GM18520 (cell line): Measurements from ENCODE around the gene KLF5.
"Not testable (repeated sequence)": the region's sequence is repeated elsewhere in the genome, so short reads cannot be mapped to it uniquely, and the experiment has no call there.

Experiments used
- ATAC-seq: cut with Tn5 transposase; IDR thresholded peaks from one replicate; pipeline ENCODE4 v1.9.1; 2021; ENCODE audit not compliant: unreplicated experiment

The KLF5 gene

GRCh38 chr13:73058736-73059459, at the start of gene KLF5:
Gene KLF5, plus strand, starts transcription at chr13:73059005. Its CDS starts 323 bp downstream, at chr13:73059328.
- ATAC-seq, result peak; percentile 98

DNA sequence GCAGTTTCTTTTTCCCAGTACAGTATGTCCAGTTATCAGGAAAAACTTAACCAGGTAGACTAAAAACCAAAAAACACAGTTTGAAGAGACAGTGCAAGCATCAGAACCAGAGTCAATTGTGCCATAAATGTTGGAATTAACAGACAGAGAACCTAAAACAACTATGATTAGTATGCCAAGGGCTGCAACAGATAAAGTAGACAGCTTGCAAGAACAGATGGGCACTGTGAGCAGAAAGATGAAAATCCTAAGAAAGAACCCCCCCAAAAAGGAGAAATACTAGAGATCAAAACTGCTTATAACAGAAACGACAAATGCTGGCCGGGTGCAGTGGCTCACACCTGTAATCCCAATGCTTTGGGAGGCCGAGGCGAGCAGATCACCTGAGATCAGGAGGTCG, 47.1 kb upstream of the KLF5 start:
- no peak for ATAC-seq

- ATAC-seq, result no peak
Observed at GRCh38 chr13:73015805-73016204, 43.0 kb upstream of the KLF5 start.

- ATAC-seq, result no peak
Observed at GRCh38 chr13:73018336-73018735, 40.5 kb upstream of the KLF5 start.

GRCh38 chr13:73025217-73026012, 33.4 kb upstream of the KLF5 start:
- no peak for ATAC-seq

DNA sequence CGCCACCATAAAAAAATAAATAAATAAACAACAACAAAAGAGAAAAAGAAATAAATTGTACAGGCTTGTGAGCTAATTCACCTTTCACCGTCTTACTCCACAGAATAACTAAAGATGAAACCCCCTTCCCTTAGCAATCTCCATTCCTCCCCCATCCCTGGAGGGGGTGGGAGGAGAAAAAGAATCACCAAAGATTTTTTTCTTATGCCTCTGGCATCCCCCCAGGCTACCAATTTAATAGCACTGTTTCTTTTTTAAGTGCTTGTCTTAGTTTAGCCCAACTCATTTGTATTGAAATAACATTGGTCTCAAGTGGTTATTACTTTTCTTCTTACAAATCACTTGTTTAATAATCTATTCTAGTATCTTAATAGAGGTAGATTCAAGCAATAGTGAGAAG, 23.9 kb upstream of the KLF5 start:
- no peak for ATAC-seq

DNA sequence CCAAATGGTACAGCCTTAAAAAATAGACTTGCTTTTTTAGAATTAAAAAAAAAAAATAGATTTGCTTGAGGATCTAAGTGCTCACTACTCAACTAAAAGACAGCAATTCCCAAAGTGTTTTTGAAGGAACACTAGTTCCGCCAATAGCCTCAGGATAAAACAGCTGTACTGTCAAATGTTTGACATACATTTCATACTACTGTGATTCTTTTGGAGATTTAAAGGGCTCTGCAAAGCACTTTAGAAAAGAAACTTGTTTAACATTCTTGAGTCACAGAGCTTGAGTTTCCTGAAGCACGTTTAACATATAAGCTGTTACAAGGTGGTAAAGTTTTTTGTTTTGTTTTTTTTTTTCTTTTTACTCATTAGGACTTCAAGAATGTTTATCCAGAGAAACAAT, 23.1 kb upstream of the KLF5 start:
- ATAC-seq, result no peak

DNA sequence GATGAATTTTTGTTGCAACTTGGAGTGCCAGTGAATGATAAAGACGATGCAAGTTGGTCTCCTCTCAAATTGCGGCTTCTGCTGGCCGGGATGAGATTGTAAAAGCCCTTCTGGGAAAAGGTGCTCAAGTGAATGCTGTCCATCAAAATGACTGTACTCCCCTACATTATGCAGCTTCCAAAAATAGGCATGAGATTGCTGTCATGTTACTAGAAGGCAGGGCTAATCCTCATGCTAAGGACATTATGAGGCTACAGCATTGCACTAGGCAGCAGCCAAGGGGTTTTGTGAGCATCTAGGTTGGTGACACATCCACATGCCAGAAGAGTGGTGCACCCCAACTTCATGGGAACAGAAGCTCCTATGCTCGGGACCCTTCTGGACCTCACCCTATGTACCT, 22.2 kb upstream of the KLF5 start:
- ATAC-seq, result no peak

GRCh38 chr13:73038064-73038463, 20.7 kb upstream of the KLF5 start:
- ATAC-seq, result no peak

GRCh38 chr13:73039201-73040108, 19.4 kb upstream of the KLF5 start:
- no peak for ATAC-seq

DNA sequence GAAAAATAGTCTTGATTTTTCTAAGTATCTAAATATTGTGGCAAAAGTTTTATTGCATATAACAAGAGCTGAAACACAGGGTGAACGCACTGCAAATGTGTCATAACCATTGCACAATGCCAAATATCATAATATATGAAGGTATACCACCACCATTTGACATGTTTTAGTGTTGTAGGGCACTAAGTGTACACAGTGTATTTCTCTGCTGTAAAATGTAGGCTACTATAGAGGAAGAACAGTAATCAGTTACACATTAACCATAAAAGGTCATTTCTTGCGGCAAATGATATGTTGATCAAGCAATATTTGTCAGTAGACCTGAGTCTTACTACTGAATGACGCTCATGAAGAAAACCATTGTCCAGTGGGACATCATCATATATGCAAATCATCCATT, 18.3 kb upstream of the KLF5 start:
- ATAC-seq, result no peak

DNA sequence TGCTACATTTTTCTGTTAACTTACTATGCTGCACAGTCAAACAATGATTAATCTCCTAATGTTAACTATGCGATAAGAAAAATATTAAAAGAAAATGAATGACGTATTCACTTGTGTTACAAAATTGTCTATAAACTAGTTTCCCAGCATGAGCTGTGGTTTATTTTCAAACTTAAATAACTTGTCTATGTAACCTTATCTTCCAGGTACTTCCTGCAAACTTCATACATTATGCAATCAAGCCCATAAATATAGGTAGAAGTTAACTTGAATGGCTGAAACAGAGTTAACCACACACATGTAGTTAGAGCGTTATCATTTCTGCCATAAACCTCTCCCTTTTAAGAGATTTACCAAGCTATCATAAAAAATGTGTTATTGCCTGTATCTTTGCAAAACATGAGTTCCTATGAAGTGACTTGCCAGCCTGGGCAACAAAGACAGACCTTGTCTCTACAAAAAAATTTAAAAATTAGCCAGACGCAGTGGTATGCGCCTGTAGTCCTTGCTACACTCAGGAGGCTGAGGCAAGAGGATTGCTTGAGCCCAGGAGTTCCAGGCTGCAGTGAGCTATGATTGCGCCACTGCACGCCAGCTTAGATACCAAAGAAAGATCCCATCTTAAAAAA, 17.7 kb upstream of the KLF5 start:
- no peak for ATAC-seq

DNA sequence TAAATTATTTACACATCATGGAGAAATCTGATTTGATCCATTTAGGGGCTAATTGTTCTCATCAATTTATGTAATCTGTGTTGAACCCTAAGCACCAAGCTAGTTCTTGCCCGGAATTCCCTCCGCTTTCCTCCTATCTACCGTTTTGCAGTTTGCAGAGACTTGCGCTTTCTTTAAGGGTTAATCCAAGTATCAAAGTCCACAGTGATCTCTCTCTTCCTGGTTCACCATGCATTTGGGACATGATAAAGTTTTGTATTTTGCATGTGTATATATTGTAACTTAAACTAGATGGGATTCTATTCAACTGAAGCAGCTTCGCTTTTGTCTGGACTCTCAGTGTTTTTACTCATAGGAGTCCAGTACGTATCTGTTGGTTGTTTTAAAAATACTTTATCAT, 13.8 kb upstream of the KLF5 start:
- ATAC-seq, result no peak

- not testable (repeated sequence) for ATAC-seq
Observed at GRCh38 chr13:73048615-73049014, 10.2 kb upstream of the KLF5 start.

- ATAC-seq, result no peak
Observed at GRCh38 chr13:73054712-73055111, 4.1 kb upstream of the KLF5 start.

- no peak for ATAC-seq
Observed at GRCh38 chr13:73055813-73056564, 2.8 kb upstream of the KLF5 start.

DNA sequence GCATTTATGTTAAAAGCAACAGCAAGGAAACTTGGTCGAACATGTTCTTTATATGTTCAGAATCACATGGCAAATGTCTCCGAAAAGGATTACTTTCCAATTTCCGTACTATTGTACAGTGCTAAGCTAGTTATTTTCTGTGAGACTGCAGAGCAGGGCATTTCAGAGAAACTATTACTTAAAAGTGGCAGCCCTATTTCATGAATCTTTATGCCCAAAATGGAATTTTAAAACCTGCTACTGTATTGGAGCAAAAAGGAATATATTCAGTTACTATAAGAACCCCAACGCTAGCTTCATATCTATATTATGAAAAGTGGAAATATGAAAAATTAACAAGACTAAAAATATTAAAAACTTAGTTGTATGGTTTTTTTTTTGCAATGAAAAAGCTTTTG, 2.2 kb upstream of the KLF5 start:
- ATAC-seq, result no peak

DNA sequence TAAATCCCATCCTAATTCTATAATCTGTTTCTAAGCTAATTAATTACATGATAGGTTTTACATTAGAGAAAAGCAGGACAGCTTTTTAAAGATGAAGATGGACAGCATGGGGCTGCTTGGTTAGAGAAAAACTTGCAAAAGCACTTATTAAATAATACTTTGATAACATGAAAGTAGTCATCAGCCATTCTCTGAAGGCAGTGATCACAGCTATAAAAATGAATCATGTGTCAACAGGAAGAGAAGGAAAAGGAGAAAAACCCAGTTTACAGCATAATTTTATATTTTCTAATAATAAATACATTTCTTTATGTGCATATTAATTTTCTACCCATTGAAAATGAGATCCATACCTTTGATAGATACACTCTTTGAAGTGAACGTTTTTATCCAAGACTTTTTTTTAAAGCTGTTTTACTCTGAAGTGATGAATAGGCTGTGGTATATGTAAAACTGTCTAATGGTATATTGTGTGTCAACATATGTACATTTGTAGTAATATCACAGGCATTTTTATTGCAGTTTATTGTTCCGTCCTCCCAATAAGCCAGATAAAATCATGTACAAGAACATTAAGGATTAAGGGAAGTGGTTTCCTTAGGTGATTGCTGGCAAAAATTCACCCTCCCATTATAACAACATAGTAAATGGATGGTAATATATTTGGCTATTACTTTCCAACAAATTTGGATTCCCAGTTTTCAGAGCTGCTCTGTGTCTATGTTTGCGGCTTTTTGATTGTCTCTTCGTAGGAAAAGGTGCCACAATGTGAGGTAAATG, 1.3 kb upstream of the KLF5 start:
- no peak for ATAC-seq

DNA sequence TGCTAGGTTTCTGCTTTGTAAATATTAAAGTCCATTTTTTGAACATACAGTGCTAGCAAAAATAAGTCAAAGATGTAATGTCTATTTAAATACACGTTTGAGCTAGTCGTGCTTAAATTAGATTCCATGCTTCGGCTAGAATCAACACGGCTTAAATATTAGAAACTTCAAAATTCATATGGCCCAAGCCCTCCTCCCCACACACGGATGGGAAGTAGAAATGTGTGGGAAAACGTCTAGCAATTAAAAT, 816 bp upstream of the KLF5 start:
- ATAC-seq, result no peak

DNA sequence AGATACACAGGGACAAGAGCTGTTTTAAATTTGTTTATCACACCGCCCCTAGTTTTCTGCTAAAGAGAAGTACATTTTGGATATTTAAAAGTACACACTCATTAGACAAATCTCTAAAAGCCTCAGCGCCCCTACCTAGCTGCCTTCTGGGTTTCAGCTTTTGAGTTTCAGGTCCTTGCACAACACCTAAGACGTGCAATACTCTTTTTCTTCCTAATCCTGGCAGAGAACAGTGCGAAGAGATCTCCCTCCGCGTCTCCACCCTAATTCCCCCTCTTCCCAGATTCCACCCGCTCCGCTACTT, 421 bp upstream of the KLF5 start:
- ATAC-seq, result peak; percentile 5
